GM12878 (cell line): ENCODE results near the gene JMY. TPM values are rescaled to one million over a fixed set of nuclear protein-coding genes. Genes with fewer than 3 reads are reported as not detected.
A peak's percentile ranks its signal among the peaks of the same experiment; 100 is the strongest.

Experiments used
- ATAC-seq: fragments of 200-7000 bp; cut with Tn5 transposase; 3 replicates; pipeline ENCODE4 v1.9.1; 2020; ENCODE audit warnings: mild to moderate bottlenecking, moderate library complexity
- BruUV-seq: library from RNA; stranded (reverse); fragments of 400-500 nt; replicated peaks from 2 replicates; lab custom pipeline; 2021; lab: Mats Ljungman, UMichigan
- CTCF ChIA-PET: fragments of 300-600 bp; sonication (Branson Sonifier 250); formaldehyde crosslinking; extraction: SDS; loops from one replicate; lab custom pipeline; 2021; ENCODE audit warnings: inconsistent platforms; lab: Yijun Ruan, JAX
- POLR2A ChIA-PET: fragments of 350-600 bp; formaldehyde crosslinking; extraction: SDS; loops from one replicate; lab custom pipeline; 2021; ENCODE audit warnings: inconsistent platforms; lab: Charles Lee
- RAD21 ChIA-PET: fragments of 300-600 bp; sonication (Branson Sonifier 250); formaldehyde crosslinking; loops from one replicate; lab custom pipeline; 2023; ENCODE audit warnings: antibody characterized with exemption; ENCODE audit not compliant: unreplicated experiment; lab: Charles Lee
- SMC1A ChIA-PET: fragments of 300-600 bp; sonication (Branson Sonifier 250); formaldehyde crosslinking; loops from one replicate; lab custom pipeline; 2023; ENCODE audit not compliant: unreplicated experiment, uncharacterized antibody; lab: Charles Lee
- DNase-seq: peaks from one replicate; pipeline ENCODE4 v3.0.0-alpha.2; 2011; ENCODE audit warnings: low read depth, low spot score
- FAIRE-seq: peaks from 3 replicates; lab custom pipeline; 2011; peaks lifted over from hg19 to GRCh38; lab: Jason Lieb, UNC
- H2AFZ ChIP-seq: 2 replicates; pipeline ENCODE4 v1.6.0; 2011; ENCODE audit warnings: low read depth, low read length, control low read depth; ENCODE audit not compliant: control insufficient read depth
- H3K27ac ChIP-seq: 2 replicates; pipeline ENCODE4 v1.5.1; 2011; ENCODE audit warnings: control low read depth; ENCODE audit not compliant: control insufficient read depth, insufficient read depth
- H3K27me3 ChIP-seq, 2 experiments: replicated peaks in 1 of 2; 2 replicates each; pipeline versions ENCODE4 v1.6.0 to v1.6.1; 2011; ENCODE audit warnings: low read length in 1 of 2; ENCODE audit not compliant: control insufficient read depth in 2 of 2, insufficient read depth in 2 of 2
- H3K36me3 ChIP-seq, 2 experiments: 2 replicates each; pipeline ENCODE4 v1.5.1; 2011; ENCODE audit warnings: low read length in 1 of 2; ENCODE audit not compliant: control insufficient read depth in 2 of 2, insufficient read depth in 2 of 2
- H3K4me1 ChIP-seq: 2 replicates; pipeline ENCODE4 v1.6.1; 2011; ENCODE audit warnings: mild to moderate bottlenecking, low read length, moderate library complexity, mixed read lengths; ENCODE audit not compliant: control insufficient read depth, insufficient read depth
- H3K4me2 ChIP-seq: 2 replicates; pipeline ENCODE4 v1.6.0; 2011; ENCODE audit warnings: control low read depth; ENCODE audit not compliant: control insufficient read depth, insufficient read depth
- H3K4me3 ChIP-seq: fragments of 200-600 bp; sonication (generic); 2 replicates; pipeline ENCODE4 v1.5.1; 2016
- H3K79me2 ChIP-seq: 2 replicates; pipeline ENCODE4 v1.6.0; 2011; ENCODE audit warnings: low read length; ENCODE audit not compliant: control insufficient read depth, insufficient read depth
- H3K9ac ChIP-seq: 2 replicates; pipeline ENCODE4 v1.8.0; 2011; ENCODE audit warnings: low read length, control low read depth, mixed read lengths; ENCODE audit not compliant: control insufficient read depth, insufficient read depth
- H3K9me3 ChIP-seq: replicated peaks from 3 replicates; pipeline ENCODE4 v1.5.1; 2011; ENCODE audit warnings: mild to moderate bottlenecking, low read length; ENCODE audit not compliant: control insufficient read depth, insufficient read depth
- H4K20me1 ChIP-seq: 2 replicates; pipeline ENCODE4 v1.6.0; 2011; ENCODE audit not compliant: control insufficient read depth, insufficient read depth
- BACH1 ChIP-seq: fragments of 450-650 bp; IDR thresholded peaks from 2 replicates; pipeline ENCODE4 v1.6.1; 2017; ENCODE audit warnings: mild to moderate bottlenecking, borderline replicate concordance
- CUX1 ChIP-seq: IDR thresholded peaks from 2 replicates; pipeline ENCODE4 v1.6.1; 2012; ENCODE audit warnings: improper control_type of control experiment, low read depth, low read length; ENCODE audit not compliant: insufficient replicate concordance
- EED ChIP-seq: sonication (generic); IDR thresholded peaks from 2 replicates; pipeline ENCODE4 v1.6.1; 2016; ENCODE audit warnings: antibody characterized with exemption, low read depth
- EGR1 ChIP-seq, 2 experiments: IDR thresholded peaks; 1 replicate in 1 of 2; 2 replicates in 1 of 2; pipeline ENCODE4 v1.6.1; 2011 to 2012; ENCODE audit warnings: low read depth in 2 of 2, low read length in 2 of 2, borderline replicate concordance in 1 of 2, mild to moderate bottlenecking in 1 of 2, moderate library complexity in 1 of 2
- FOXM1 ChIP-seq: IDR thresholded peaks from 2 replicates; pipeline ENCODE4 v1.6.1; 2012; ENCODE audit warnings: low read depth, mild to moderate bottlenecking, inconsistent platforms, low read length, moderate library complexity
- HDAC2 ChIP-seq: fragments of 200-600 bp; sonication (generic); IDR thresholded peaks from 2 replicates; pipeline ENCODE4 v1.6.1; 2017
- HDAC6 ChIP-seq: fragments of 200-600 bp; sonication (generic); IDR thresholded peaks from one replicate; pipeline ENCODE4 v1.8.0; 2017; ENCODE audit warnings: antibody characterized with exemption; ENCODE audit not compliant: unreplicated experiment
- NBN ChIP-seq: fragments of 450-650 bp; IDR thresholded peaks from 2 replicates; pipeline ENCODE4 v1.6.1; 2016
- NFIC ChIP-seq: IDR thresholded peaks from 2 replicates; pipeline ENCODE4 v1.6.1; 2012; ENCODE audit warnings: low read depth, mild to moderate bottlenecking, inconsistent platforms, low read length, moderate library complexity
- POLR2A ChIP-seq: IDR thresholded peaks from 2 replicates; pipeline ENCODE4 v1.6.1; 2011; ENCODE audit warnings: low read depth, mild to moderate bottlenecking, low read length
- RCOR1 ChIP-seq: conservative IDR thresholded peaks from 2 replicates; pipeline ENCODE4 v1.6.1; 2012; ENCODE audit warnings: low read depth, low read length, improper control_type of control experiment
- SMAD5 ChIP-seq: IDR thresholded peaks from 2 replicates; pipeline ENCODE4 v1.6.1; 2016; ENCODE audit warnings: antibody characterized with exemption, low read depth
- SMC3 ChIP-seq: IDR thresholded peaks from 2 replicates; pipeline ENCODE4 v1.6.1; 2011; ENCODE audit warnings: low read length, improper control_type of control experiment, borderline replicate concordance
- WGBS: methylation state at CpG from one replicate; pipeline ENCODE4 v1.1.6; 2016; ENCODE audit warnings: low lambda C conversion rate; ENCODE audit not compliant: insufficient replicate concordance, insufficient coverage; ENCODE audit errors: missing lambda C conversion rate; 5-methylcytosine and 5-hydroxymethylcytosine counted together
- in situ Hi-C: fragments of 300-500 bp; cut with MboI; formaldehyde crosslinking; loops from 9 replicates; pipeline ENCODE4 v1.14.3; 2018; ENCODE audit warnings: mixed read lengths
- intact Hi-C: fragments of 100-400 bp; cut with micrococcal nuclease; formaldehyde crosslinking; loops from one replicate; pipeline ENCODE4 v1.14.2; 2022; ENCODE audit not compliant: unreplicated experiment
- polyA plus RNA-seq, 11 experiments: library from polyadenylated mRNA; depleted of rRNA in 4 of 11; unstranded in 6 of 11; stranded (reverse) in 5 of 11; fragments of >200 nt; fragmentation: Nextera tagmentation in 4 of 11; fragmentation: Illumina TruSeq in 1 of 11; extraction: Ambion mirVana in 4 of 11; extraction: Trizol in 1 of 11; gene quantifications; 1 replicate in 1 of 11; 2 replicates in 10 of 11; pipeline versions ENCODE4 v1.2.1 to v1.2.3, GENCODE V29; 2011 to 2016; ENCODE audit warnings: inconsistent platforms in 2 of 11, missing spikeins in 2 of 11, low read depth in 1 of 11
- total RNA-seq, 4 experiments: library from RNA; depleted of rRNA in 3 of 4; stranded (reverse); fragments of >200 nt in 3 of 4; fragmentation: Illumina TruSeq in 1 of 4; extraction: Trizol in 1 of 4; gene quantifications; 2 replicates each; pipeline versions ENCODE4 v1.2.1 to v1.2.3, GENCODE V29; 2013 to 2021
- TF ChIP-seq, protein P1 (sequence below): fragments of 450-650 bp; IDR thresholded peaks from 2 replicates; pipeline ENCODE4 v1.6.1; 2017; ENCODE audit warnings: mild to moderate bottlenecking, moderate library complexity

The JMY gene
- total and polyA plus RNA-seq, 10 of the 15 experiments (the other 5 are each of a cell fraction or from before 2014, with no cell fraction given) = 0.63 to 4.8 (median 2.4) TPM

- ATAC-seq (peak; percentile 50), DNase-seq (no peak), FAIRE-seq (no peak)
- CTCF ChIA-PET = interaction anchor here (0.7 to 1.4 kb wide), 5 partner anchors 16 to 1123 kb away, joined by 3 to 4 read pairs (median 4); no protein-coding TSS in a partner anchor
- peak overlapping the region; percentile 86 for H3K4me3 ChIP-seq
- BruUV-seq = no TSS peak
- no peaks in the 10 kb centered on the region for H3K27me3 ChIP-seq
- WGBS = under 1% methylated on average over 61 of the region's 61 CpGs
- intact Hi-C loops = loop anchor here (2.0 to 5.0 kb wide), 2 partner anchors 252 to 275 kb away; partner anchors contain the start of genes ARSB and HOMER1
- H3K9ac ChIP-seq = peak overlapping the region; percentile 94
- RAD21 ChIA-PET = interaction anchor here (0.5 to 1.5 kb wide), 5 partner anchors 25 to 227 kb away, joined by 3 read pairs; no protein-coding TSS in a partner anchor
- H3K36me3 ChIP-seq = no peaks in the 10 kb centered on the region
- POLR2A ChIA-PET = interaction anchor here (0.6 to 1.2 kb wide), 4 partner anchors 374 to 1111 kb away, joined by 3 to 6 read pairs (median 3); no protein-coding TSS in a partner anchor
- peaks cover 5% of the 10 kb centered on the region for H3K4me1 ChIP-seq
- H4K20me1 ChIP-seq = no peaks in the 10 kb centered on the region
- SMC1A ChIA-PET = interaction anchor here (1.5 to 1.9 kb wide), 2 partner anchors 17 to 24 kb away, joined by 3 to 9 read pairs; no protein-coding TSS in a partner anchor
- H3K27ac ChIP-seq = peak overlapping the region; percentile 71
- peak overlapping the region; percentile 77 for H2AFZ ChIP-seq
- peaks cover 42% of the 10 kb centered on the region for H3K79me2 ChIP-seq
- H3K4me2 ChIP-seq = peak overlapping the region; percentile 64
- in situ Hi-C loops = no loop called here
- H3K9me3 ChIP-seq = no peaks in the 10 kb centered on the region
- TF ChIP-seq BACH1 (peak; percentile 33; the same call in 1 of the 2 replicates), HDAC2 (no peak), NBN (0 out of 2 replicates have a peak, but pooled peaks have one; percentile 55), FOXM1 (no peak), SMC3 (no peak), EED (peak; percentile 23; the same call in 1 of the 2 replicates), CUX1 (no peak), NFIC (peak; percentile 2; the same call in 1 of the 2 replicates), POLR2A (peak; percentile 67), RCOR1 (no peak), SMAD5 (no peak), EGR1 (IDR thresholded peaks at IDR 0.05; ENCODE audit: borderline replicate concordance in 1 of 2, low read depth in 2 of 2, low read length in 2 of 2) (0 out of 3 replicates have a peak, but pooled peaks of 1 of the 2 experiments have one; percentile 2), HDAC6 (peak; percentile 17)
- TF ChIP-seq, protein P1, sequence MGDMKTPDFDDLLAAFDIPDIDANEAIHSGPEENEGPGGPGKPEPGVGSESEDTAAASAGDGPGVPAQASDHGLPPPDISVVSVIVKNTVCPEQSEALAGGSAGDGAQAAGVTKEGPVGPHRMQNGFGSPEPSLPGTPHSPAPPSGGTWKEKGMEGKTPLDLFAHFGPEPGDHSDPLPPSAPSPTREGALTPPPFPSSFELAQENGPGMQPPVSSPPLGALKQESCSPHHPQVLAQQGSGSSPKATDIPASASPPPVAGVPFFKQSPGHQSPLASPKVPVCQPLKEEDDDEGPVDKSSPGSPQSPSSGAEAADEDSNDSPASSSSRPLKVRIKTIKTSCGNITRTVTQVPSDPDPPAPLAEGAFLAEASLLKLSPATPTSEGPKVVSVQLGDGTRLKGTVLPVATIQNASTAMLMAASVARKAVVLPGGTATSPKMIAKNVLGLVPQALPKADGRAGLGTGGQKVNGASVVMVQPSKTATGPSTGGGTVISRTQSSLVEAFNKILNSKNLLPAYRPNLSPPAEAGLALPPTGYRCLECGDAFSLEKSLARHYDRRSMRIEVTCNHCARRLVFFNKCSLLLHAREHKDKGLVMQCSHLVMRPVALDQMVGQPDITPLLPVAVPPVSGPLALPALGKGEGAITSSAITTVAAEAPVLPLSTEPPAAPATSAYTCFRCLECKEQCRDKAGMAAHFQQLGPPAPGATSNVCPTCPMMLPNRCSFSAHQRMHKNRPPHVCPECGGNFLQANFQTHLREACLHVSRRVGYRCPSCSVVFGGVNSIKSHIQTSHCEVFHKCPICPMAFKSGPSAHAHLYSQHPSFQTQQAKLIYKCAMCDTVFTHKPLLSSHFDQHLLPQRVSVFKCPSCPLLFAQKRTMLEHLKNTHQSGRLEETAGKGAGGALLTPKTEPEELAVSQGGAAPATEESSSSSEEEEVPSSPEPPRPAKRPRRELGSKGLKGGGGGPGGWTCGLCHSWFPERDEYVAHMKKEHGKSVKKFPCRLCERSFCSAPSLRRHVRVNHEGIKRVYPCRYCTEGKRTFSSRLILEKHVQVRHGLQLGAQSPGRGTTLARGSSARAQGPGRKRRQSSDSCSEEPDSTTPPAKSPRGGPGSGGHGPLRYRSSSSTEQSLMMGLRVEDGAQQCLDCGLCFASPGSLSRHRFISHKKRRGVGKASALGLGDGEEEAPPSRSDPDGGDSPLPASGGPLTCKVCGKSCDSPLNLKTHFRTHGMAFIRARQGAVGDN = 0 out of 2 replicates have a peak, but pooled peaks have one; percentile 15
Observed at GRCh38 chr5:79236970-79237739, 1.2 kb downstream of the JMY start.
